Hindlimb muscle (tissue), 1 donor: ENCODE results near the gene RAB3GAP2. TPM values are rescaled to one million over a fixed set of nuclear protein-coding genes. Genes with fewer than 3 reads are reported as not detected.
"Not testable (repeated sequence)": the region's sequence is repeated elsewhere in the genome, so short reads cannot be mapped to it uniquely, and the experiment has no call there.

Experiments
- DNase-seq: peaks from one replicate; pipeline ENCODE4 v3.0.0-alpha.2; 2013
- polyA plus RNA-seq: library from polyadenylated mRNA; unstranded; fragments of 120-200 nt; gene quantifications from one replicate; pipeline ENCODE4 v1.2.1, GENCODE V29; 2013; ENCODE audit not compliant: insufficient read length

Gene RAB3GAP2
- polyA plus RNA-seq, 1 donor: 20.9 TPM

DNA sequence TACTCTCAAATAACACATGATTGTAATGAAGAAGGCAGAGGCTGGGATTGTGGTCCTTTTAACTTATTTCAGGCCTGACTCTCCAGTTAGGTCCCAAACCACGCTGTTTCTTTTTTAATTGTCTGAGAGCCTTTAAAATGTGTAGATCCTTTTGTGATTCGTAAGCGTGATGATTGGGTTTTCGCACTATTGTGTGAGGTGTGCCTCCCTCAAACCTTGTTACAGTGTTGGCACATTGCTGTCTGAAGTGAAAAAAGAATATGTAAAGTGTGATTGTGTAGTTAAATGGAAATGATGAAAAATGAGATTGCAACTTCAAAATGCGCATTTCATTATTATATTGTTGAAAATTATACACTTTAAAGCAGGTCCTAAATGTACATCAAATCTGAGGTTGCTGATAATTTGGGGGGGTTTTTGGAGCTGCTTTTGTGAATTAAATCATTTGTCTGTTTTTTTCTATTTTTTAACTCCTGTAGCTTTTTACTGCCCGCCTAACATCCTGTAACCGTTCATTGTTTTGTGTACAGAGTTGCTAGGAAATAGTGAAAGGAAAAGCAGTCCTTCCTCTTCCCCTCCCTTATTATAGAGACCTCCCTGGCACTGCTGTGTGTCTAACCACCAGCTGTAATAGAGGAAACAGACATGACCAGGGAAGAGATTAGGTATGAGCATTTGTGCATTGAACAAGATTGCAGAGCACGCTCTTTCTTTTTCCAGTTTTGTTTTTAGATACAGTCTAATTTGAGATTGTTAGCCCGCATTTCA, 135.1 kb downstream of the RAB3GAP2 start:
- DNase-seq: peak; percentile 30

DNA sequence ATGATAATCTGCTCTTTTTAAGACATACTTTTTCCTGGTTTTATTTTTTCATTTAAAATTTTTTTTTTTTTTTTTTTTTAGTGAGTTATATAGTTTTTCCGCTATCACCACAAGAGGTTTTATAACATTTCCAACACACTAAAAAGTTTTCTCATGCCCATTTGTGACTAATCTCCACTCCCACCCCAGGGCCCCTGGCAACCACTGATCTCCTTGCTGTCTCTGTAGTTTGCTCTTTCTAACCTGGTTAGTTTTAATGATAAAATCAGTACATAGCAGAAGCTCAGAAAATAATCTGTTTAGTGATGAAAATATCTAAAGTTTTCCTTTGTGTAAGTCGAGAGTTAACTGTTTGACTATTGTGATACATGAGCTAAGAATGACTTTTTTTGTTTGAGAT, 136.5 kb downstream of the RAB3GAP2 start:
- DNase-seq: no peak

DNA sequence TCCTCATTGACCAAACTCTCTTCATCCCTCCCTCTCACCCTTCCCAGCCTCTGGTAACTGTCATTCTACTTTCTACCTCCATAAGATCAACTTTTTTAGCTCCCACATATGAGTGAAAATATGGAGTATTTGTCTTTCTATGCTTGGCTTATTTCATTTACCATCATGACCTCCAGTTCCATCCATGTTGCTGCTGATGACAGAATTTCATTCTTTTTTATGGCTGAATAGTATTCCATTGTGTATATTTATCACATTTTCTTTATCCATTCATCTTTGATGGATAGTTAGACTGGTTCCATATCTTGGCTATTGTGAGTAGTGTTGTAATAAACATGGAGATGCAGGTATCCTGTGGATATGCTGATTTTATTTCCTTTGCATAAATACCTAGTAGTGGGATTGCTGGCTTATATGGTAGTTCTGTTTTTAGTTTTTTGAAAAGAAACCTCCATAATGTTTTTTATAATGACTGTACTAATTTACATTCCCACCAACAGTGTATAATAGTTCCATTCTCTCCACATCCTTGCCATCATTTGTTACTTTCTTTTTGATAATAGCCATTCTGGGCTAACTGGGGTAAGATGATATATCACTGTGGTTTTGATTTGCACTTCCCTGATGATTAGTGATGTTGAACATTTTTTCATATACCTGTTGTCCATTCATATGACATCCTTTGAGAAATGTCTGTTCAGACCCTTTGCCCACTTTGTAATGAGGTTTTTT, 142.6 kb downstream of the RAB3GAP2 start:
- no peak for DNase-seq

DNA sequence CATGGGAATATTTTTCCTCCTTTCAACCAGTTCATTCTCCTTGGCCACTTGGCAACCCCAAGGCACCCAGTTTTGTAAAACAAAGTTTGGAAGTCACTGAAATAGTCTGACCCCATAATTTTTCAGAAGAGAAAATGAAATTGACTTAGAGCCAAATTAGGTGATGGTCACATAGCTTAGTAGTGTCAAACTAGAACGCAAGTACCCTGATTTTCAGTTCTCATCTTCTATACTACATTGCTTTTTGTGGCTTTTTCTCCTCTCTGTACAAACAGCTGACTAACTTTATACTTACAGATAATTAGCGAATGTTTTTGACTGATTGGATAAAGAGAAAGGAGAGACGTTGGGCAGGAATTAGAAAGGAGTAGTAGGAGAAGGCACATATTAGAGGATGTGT, 145.2 kb downstream of the RAB3GAP2 start:
- DNase-seq: no peak

DNA sequence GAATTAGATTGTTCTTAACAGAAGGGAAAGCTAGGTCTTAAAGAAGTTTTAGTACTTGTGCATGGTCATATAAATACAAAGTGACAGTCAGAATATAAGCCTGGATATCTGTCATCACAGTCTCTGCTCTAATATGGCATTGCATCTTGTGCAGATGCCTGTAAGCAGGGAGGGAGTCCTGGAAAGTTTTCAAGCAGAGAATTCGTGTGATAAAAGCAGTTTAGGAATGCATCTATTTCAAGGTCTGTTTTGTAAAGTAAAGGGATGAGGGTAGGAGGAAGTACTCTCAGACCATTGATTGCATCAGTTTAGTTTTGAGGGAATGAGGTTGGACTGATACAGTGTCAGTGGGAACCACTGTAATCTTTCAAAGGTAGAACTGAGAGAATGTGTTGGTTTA, 147.7 kb downstream of the RAB3GAP2 start:
- no peak for DNase-seq

DNA sequence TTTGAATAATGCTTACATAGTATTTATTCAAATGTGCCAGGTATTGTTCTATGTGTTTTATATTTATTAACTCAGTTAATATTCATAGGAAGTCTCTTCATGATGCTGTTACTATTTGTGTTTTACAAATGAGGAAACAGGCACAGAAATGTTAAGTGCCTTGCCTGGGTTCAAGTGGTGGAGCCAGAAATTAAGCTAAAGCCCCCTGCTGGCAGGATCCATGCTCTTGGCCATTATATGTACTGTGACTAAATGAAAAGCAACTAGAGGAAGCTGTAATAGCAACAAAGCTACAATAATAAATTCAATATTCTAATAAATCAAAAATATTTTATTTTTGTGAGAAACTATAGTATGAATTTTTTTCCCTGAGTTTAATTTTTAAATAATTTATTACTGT, 148.4 kb downstream of the RAB3GAP2 start:
- DNase-seq: no peak

DNA sequence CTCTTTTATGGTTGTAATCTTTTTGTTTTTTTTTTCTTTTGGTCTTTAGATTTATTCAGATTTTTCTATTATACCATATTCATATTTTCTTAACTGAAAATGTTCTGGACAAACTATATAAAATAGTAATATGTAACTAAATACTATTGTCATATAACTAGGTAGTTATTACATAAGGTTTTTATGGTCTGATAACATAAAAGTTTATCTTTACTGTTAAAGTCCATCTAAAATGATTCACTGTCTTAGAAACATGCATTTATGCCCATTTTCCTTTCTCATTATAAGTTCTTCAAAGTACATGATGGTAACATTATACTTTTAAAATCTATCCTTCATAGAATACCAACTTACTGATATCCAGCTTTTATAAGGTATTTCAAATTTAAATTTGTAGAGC, 149.2 kb downstream of the RAB3GAP2 start:
- DNase-seq: no peak

DNA sequence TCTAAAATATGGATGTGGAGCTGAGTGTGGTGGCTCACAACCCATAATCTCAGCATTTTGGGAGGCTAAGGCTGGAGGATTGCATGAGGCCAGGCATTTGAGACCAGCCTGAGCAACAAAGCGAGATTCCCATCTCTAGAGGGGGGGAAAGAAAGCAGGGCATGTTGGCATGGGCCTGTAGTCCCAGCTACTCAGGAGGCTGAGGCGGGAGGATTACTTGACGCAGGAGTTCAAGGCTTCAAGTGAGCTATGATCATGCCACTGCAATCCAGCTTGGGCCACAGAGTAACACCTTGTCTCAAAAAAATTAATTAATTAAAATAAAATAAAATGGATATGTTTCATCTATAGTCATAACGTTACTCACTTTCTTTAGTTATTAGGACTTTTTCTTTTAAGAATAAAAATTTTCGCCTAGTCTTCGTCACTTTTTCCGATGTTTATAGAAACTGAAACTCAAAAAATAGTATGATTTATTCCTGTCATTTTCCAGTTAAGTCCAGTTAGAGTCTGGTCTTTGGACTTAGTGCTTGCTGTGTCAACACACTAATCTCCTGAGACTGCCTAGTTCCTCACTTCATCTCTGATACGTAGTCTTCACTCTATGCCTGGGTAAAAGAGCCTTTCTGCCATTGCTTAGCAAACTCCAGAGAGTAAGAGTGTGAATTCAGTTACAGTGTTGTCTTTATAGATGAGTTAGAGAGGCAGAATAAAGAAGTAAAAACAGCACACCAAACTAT, 150.3 kb downstream of the RAB3GAP2 start:
- no peak for DNase-seq

DNA sequence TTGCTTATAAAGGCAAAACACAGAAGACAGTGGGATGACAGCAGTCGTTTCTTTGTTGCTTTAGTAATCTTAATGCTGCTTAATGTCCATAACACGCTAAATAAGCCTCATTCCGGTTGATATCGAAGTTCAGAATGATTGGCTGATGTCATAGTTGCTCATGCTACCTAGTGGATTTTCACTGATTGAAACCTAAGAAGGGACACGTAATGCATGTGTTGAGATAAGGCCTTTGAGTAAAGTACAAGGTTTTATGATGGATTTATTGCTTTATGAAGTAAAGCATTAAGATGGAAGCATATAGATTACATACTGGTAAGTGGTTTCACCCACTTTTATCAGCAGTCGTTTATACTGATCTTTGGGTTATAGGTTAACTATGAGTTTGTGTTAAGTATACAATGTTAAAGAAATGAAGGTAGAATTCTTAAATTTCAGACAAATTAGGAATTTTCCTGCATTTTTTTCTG, 153.2 kb downstream of the RAB3GAP2 start:
- DNase-seq: no peak

DNA sequence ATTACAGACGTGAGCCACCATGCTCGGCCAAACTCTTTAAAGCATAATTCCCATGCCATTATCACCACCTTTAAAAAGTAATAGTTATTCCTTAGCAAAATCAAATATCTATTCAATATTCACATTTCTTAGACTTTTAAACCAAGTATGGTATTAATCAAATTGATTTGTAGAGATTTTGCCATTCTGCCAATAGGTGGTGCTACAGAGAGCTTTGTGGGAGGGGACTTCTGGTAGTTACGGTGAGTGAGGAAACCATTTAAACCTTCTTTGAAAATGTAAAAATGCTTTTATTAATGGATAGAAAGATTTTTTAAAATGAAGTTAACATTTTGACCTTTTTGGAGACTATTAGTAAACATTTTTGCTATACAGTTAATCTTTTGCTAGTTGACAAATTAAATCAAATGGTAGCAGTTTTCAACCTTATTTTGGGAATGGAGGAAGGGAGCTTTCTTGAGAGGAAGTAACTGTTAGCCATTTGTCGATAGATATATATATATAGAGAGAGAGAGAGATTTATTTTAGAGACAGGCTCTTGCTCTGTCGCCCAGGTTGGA, 159.0 kb downstream of the RAB3GAP2 start:
- no peak for DNase-seq

DNA sequence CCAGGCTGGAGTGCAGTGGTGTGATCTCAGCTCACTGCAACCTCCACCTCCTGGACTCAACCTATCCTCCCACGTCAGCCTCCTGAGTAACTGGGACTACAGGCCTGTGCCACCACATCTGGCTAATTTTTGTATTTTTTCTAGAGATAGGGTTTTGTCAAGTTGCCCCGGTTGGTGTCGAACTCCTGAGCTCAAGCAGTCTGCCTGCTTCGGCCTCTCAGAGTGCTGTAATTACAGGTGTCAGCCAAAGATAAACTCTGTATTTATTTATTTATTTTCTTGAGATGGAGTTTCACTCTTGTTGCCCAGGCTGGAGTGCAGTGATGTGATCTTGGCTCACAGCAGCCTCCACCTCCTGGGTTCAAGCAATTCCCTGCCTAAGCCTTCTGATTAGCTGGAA, 159.7 kb downstream of the RAB3GAP2 start:
- not testable (repeated sequence) for DNase-seq

DNA sequence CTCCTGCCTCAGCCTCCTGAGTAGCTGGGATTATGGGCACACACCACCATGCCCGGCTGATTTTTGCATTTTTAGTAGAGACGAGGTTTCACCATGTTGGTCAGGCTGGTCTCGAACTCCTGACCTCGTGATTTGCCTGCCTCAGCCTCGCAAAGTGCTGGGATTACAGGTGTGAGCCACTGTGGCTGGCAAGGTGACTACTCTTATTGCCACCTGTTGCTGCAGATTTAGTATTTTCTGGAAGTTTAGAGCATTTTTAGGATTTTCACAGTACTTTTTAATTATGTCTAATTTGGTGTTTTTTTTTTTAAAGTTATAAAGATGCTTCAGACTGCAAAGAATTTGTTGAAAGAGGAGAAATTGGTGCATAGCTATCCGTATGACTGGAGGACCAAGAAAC, 161.8 kb downstream of the RAB3GAP2 start:
- DNase-seq: not testable (repeated sequence)

DNA sequence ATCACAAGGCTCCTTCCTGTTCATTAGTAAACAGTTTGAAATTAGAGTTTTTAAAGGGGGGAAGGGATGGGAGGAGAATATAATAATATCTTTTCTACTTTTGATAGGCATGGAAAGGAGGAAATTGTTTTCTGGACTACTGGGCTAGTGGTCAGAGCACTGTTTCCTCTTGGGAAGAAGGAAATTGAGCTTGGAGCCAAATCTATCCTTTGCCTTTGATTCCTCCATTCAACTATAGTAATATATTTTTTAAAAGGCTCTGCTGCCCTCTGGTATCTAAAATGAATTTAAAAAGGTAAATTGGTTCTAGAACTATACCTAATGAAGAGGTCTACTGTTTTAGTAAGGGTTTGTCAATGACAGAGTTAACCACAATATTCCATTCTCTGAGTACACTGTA, 172.4 kb downstream of the RAB3GAP2 start:
- DNase-seq: no peak

Other genes starting within 250 kb of the RAB3GAP2 start
- gene EPRS1, start 225.9 kb downstream of the RAB3GAP2 start, polyA plus RNA-seq: 76.6 TPM
- 23.1 TPM for gene BPNT1, start 182.7 kb downstream of the RAB3GAP2 start, polyA plus RNA-seq
- gene IARS2, start 178.3 kb downstream of the RAB3GAP2 start, polyA plus RNA-seq: 47.4 TPM